Ishikawa (cell line): ENCODE data around the gene NKX3-2.

Source experiments
- CEBPB ChIP-seq: IDR thresholded peaks from 2 replicates; pipeline ENCODE4 v1.6.1; 2012
- CREB1 ChIP-seq: IDR thresholded peaks from 2 replicates; pipeline ENCODE4 v1.6.1; 2012; ENCODE audit warnings: low read depth
- EGR1 ChIP-seq: IDR thresholded peaks from 2 replicates; pipeline ENCODE4 v1.6.1; 2012
- EP300 ChIP-seq: IDR thresholded peaks from 2 replicates; pipeline ENCODE4 v1.6.1; 2012; ENCODE audit warnings: borderline replicate concordance
- FOXM1 ChIP-seq: IDR thresholded peaks from 2 replicates; pipeline ENCODE4 v1.6.1; 2012; ENCODE audit warnings: low read depth, borderline replicate concordance
- MAX ChIP-seq: IDR thresholded peaks from 2 replicates; pipeline ENCODE4 v1.6.1; 2012
- NFIC ChIP-seq: IDR thresholded peaks from 2 replicates; pipeline ENCODE4 v1.6.1; 2012
- RAD21 ChIP-seq: IDR thresholded peaks from 2 replicates; pipeline ENCODE4 v1.6.1; 2012; ENCODE audit warnings: low read depth
- REST ChIP-seq: IDR thresholded peaks from 2 replicates; pipeline ENCODE4 v1.6.1; 2012; ENCODE audit warnings: low read depth, mild to moderate bottlenecking
- TAF1 ChIP-seq: IDR thresholded peaks from 2 replicates; pipeline ENCODE4 v1.6.1; 2012; ENCODE audit warnings: low read depth, mild to moderate bottlenecking
- TCF12 ChIP-seq: IDR thresholded peaks from 2 replicates; pipeline ENCODE4 v1.6.1; 2012; ENCODE audit warnings: low read depth
- USF1 ChIP-seq: IDR thresholded peaks from 2 replicates; pipeline ENCODE4 v1.6.1; 2012
- YY1 ChIP-seq: IDR thresholded peaks from 2 replicates; pipeline ENCODE4 v1.6.1; 2012; ENCODE audit warnings: low read depth
- ZBTB7A ChIP-seq: IDR thresholded peaks from 2 replicates; pipeline ENCODE4 v1.6.1; 2012; ENCODE audit warnings: low read depth

Gene NKX3-2

GRCh38 chr4:13545394-13545808 is 1.1 kb upstream of the NKX3-2 start:
- TF ChIP-seq CEBPB: no peak

GRCh38 chr4:13544606-13545393 is 492 bp upstream of the NKX3-2 start:
- TF ChIP-seq NFIC: 0 out of 2 replicates have a peak, but pooled peaks have one; percentile 13
- TF ChIP-seq CREB1: no peak
- 0 out of 2 replicates have a peak, but pooled peaks have one; percentile 55 for TF ChIP-seq ZBTB7A
- no peak for TF ChIP-seq REST
- TF ChIP-seq MAX: peak; percentile 99

GRCh38 chr4:13543032-13543838 is 1.1 kb downstream of the NKX3-2 start:
- no peak for TF ChIP-seq FOXM1
- no peak for TF ChIP-seq EGR1
- no peak for TF ChIP-seq TAF1
- TF ChIP-seq RAD21: no peak
- TF ChIP-seq EP300: no peak
- no peak for TF ChIP-seq REST
- no peak for TF ChIP-seq CEBPB
- TF ChIP-seq CREB1: no peak
- TF ChIP-seq TCF12: no peak
- no peak for TF ChIP-seq ZBTB7A
- no peak for TF ChIP-seq NFIC

GRCh38 chr4:13542577-13543031 is 1.7 kb downstream of the NKX3-2 start:
- no peak for TF ChIP-seq TCF12
- TF ChIP-seq TAF1: no peak
- TF ChIP-seq NFIC: no peak
- TF ChIP-seq CEBPB: no peak

GRCh38 chr4:13541720-13542576 is 2.4 kb downstream of the NKX3-2 start:
- TF ChIP-seq FOXM1: no peak
- no peak for TF ChIP-seq REST
- TF ChIP-seq YY1: no peak

- no peak for TF ChIP-seq TAF1
- TF ChIP-seq FOXM1: no peak
- no peak for TF ChIP-seq MAX
- no peak for TF ChIP-seq REST
- TF ChIP-seq USF1: no peak
- TF ChIP-seq ZBTB7A: no peak
- no peak for TF ChIP-seq TCF12
- no peak for TF ChIP-seq YY1
These were observed 3.1 kb downstream of the NKX3-2 start for GRCh38 chr4:13541176-13541604.
